ENCODE data around the gene ALKBH6.

Gene ALKBH6

DNA sequence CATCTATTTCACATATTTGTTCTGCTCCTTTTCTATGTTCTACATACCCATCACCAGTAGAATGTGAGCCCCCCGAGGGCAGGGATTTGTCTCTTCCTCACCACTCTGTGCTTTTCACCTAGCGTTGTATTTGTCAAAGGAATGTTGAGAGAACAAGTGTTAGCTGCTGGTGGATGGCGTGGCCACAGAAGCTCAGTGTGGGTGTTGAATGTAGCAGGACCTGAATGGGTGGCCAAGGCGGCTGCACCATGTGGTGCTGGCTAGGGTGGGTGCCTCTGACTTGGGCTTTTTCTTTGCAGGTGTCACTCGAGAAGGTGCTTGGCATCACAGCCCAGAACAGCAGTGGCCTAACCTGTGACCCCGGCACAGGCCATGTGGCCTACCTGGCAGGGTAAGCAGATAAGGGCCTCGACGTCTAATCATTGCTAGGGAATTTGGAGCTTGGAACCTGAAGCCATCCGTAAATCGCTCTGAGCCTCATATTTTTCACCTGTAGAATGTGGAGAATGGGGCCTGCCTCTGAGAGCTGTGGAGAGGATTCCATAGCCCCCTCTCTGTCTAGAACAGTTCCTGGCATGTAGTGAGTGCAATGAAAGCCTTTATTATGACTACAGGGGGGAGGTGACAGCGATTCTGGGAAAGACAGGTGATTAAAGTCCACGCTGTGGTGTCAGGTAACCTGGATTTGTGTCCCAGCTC, 44.6 kb upstream of the ALKBH6 start:
- no peak for ATAC-seq (ENCODE audit: low read depth)
- no peak overlapping the region for H3K4me3 ChIP-seq (ENCODE audit: severe bottlenecking)
- H3K27ac ChIP-seq (ENCODE audit: poor library complexity, severe bottlenecking) = no peak overlapping the region
- no peaks in the 10 kb centered on the region for H3K4me1 ChIP-seq (ENCODE audit: insufficient read depth, poor library complexity, severe bottlenecking)
- no peak for DNase-seq (ENCODE audit: low spot score)
- no peaks in the 10 kb centered on the region for H3K27me3 ChIP-seq (ENCODE audit: insufficient read depth, poor library complexity, severe bottlenecking)
- peaks cover 20% of the 10 kb centered on the region for H3K36me3 ChIP-seq (ENCODE audit: low read depth)
- TF ChIP-seq, protein P1, sequence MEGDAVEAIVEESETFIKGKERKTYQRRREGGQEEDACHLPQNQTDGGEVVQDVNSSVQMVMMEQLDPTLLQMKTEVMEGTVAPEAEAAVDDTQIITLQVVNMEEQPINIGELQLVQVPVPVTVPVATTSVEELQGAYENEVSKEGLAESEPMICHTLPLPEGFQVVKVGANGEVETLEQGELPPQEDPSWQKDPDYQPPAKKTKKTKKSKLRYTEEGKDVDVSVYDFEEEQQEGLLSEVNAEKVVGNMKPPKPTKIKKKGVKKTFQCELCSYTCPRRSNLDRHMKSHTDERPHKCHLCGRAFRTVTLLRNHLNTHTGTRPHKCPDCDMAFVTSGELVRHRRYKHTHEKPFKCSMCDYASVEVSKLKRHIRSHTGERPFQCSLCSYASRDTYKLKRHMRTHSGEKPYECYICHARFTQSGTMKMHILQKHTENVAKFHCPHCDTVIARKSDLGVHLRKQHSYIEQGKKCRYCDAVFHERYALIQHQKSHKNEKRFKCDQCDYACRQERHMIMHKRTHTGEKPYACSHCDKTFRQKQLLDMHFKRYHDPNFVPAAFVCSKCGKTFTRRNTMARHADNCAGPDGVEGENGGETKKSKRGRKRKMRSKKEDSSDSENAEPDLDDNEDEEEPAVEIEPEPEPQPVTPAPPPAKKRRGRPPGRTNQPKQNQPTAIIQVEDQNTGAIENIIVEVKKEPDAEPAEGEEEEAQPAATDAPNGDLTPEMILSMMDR (IDR thresholded peaks at IDR 0.05; ENCODE audit: poor library complexity, severe bottlenecking) = no peak
- no peaks in the 10 kb centered on the region for H3K9me3 ChIP-seq (ENCODE audit: severe bottlenecking)

DNA sequence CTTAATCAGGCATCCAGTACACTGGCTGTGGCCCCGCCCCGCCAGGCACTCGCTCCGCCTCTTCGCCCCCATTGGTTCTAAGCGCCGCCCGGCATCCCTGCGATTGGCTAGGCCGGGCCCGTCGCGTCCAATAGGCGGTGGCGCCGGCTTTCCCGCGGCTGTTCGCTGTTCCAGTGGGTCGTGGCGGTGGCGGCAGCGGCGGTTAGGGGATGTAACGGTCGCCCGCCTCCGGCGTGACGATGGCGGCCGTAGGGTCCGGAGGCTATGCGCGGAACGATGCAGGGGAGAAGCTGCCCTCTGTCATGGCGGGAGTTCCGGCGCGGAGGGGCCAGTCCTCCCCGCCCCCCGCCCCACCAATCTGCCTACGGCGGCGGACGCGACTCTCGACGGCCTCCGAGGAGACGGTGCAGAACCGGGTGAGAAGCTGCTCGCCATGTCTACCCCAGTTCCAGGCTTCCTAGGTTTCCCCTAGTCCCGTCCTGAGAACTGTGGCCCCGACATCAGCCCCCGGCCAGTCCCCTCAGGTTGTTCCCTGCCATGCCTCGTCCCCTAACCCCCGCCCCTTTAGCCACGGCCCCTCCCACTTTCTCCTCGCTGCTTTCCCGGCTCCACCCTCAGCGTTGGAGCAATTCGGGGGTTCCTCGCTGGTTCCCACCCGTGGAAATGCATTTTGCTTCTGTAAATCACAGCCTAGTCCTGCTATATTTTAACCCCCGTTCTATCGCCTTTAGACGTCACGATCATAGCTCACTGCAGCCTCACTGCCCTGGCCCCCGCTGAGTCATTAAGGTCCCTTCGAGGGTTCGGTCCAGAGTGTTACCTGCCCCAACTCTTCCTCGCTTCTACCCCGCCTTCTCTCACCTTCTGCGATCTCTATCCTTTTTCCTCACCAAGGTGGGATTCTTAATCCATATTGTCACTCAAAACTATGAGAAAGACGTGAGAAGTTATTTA, 41.0 kb upstream of the ALKBH6 start, which contains the start of gene WDR62:
TSS of gene WDR62 (plus strand) at position 165 of the 954 bp plus-strand sequence. CDS start at position 240, 75 bp downstream.
- no peaks in the 10 kb centered on the region for H3K9me3 ChIP-seq (ENCODE audit: severe bottlenecking)
- H3K4me1 ChIP-seq (ENCODE audit: insufficient read depth, poor library complexity, severe bottlenecking) = no peaks in the 10 kb centered on the region
- H3K27ac ChIP-seq (ENCODE audit: poor library complexity, severe bottlenecking) = peak within 1 kb of the TSS; percentile 80
- peak within 1 kb of the TSS; percentile 79 for H3K4me3 ChIP-seq (ENCODE audit: severe bottlenecking)
- ATAC-seq (ENCODE audit: low read depth) (peak; percentile 81), DNase-seq (ENCODE audit: low spot score) (peak; percentile 93)
- H3K27me3 ChIP-seq (ENCODE audit: insufficient read depth, poor library complexity, severe bottlenecking) = no peaks in the 10 kb centered on the region
- TF ChIP-seq, protein P1 (IDR thresholded peaks at IDR 0.05; ENCODE audit: poor library complexity, severe bottlenecking) = peak; percentile 20
- peaks cover 11% of the 10 kb centered on the region for H3K36me3 ChIP-seq (ENCODE audit: low read depth)

DNA sequence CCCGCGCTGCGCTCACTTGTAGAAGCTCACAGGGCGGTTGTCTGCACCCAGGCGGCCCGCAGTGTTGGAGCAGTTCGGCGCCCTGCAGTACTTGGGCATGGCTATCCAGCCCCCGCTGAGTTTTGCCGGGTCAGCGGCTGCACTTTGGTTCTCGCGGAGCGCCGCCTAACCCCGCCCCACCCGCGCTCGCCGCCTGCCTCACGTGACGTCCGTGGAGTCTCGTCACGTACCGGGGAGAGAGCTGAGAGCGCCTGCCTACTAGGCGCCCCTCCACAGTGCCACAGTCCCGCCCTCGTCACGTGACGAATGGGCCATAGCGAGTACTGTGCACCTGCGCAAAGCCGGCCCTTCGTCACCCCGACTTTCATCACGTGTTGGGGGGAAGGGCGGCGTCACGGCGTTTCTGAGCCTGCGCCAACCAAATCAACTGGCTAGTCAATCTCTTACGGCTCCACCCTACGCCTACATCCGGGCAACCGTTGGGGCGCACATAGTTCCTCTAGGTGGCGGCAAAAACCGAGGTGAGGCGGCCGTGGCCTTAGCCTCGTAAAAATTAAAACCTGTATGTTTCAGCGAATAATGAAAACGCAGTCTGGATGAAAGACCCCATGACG, 40.2 kb upstream of the ALKBH6 start, which contains the start of gene THAP8:
TSS of gene THAP8 (minus strand) at position 167 of the 614 bp plus-strand sequence. CDS start at position 99, 68 bp downstream.
- peak; percentile 79 for ATAC-seq (ENCODE audit: low read depth)
- H3K27ac ChIP-seq (ENCODE audit: poor library complexity, severe bottlenecking) = peak within 1 kb of the TSS; percentile 80
- peak; percentile 98 for DNase-seq (ENCODE audit: low spot score)
- H3K9me3 ChIP-seq (ENCODE audit: severe bottlenecking) = no peaks in the 10 kb centered on the region
- H3K4me1 ChIP-seq (ENCODE audit: insufficient read depth, poor library complexity, severe bottlenecking) = peaks cover 3% of the 10 kb centered on the region
- peak within 1 kb of the TSS; percentile 79 for H3K4me3 ChIP-seq (ENCODE audit: severe bottlenecking)
- TF ChIP-seq, protein P1 (IDR thresholded peaks at IDR 0.05; ENCODE audit: poor library complexity, severe bottlenecking) = peak; percentile 47
- H3K27me3 ChIP-seq (ENCODE audit: insufficient read depth, poor library complexity, severe bottlenecking) = no peaks in the 10 kb centered on the region
- H3K36me3 ChIP-seq (ENCODE audit: low read depth) = peaks cover 7% of the 10 kb centered on the region; the same call in 1 of the 2 replicates

DNA sequence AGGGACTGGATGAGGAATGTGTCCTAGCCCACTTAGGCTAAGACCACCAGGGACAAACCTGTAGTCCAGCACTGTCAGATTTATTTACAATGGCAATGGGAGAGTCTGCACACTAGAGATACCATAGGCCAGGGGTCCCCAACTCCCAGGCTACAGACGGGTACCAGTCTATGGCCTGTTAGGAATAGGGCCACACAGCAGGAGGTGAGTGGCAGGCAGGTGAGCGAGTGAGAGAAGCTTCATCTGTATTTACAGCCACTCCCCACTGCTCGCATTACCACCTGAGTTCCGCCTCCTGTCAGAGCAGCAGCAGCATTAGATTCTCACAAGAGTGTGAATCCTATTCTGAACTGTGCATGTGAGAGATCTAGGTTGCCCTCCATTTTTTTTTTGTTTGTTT, 37.6 kb upstream of the ALKBH6 start:
- no peak overlapping the region for H3K27ac ChIP-seq (ENCODE audit: poor library complexity, severe bottlenecking)
- DNase-seq (ENCODE audit: low spot score) (no peak), ATAC-seq (ENCODE audit: low read depth) (no peak)
- TF ChIP-seq, protein P1 (IDR thresholded peaks at IDR 0.05; ENCODE audit: poor library complexity, severe bottlenecking) = no peak
- H3K36me3 ChIP-seq (ENCODE audit: low read depth) = no peaks in the 10 kb centered on the region
- no peaks in the 10 kb centered on the region for H3K27me3 ChIP-seq (ENCODE audit: insufficient read depth, poor library complexity, severe bottlenecking)
- no peak overlapping the region for H3K4me3 ChIP-seq (ENCODE audit: severe bottlenecking)
- H3K9me3 ChIP-seq (ENCODE audit: severe bottlenecking) = no peaks in the 10 kb centered on the region
- H3K4me1 ChIP-seq (ENCODE audit: insufficient read depth, poor library complexity, severe bottlenecking) = peaks cover 3% of the 10 kb centered on the region
